IMR-90 (cell line): ENCODE measurements around the gene CTNS. TPM values are rescaled to one million over a fixed set of nuclear protein-coding genes. Genes with fewer than 3 reads are reported as not detected.

Source experiments
- ATAC-seq: fragments of 200-7000 bp; cut with Tn5 transposase; 2 replicates; pipeline ENCODE4 v1.9.1; 2020; ENCODE audit warnings: low read depth, mild to moderate bottlenecking, moderate library complexity
- BruUV-seq: library from RNA; stranded (reverse); fragments of 400-500 nt; replicated peaks from 2 replicates; lab custom pipeline; 2021; lab: Mats Ljungman, UMichigan
- CTCF ChIA-PET: fragments of 300-600 bp; formaldehyde crosslinking; extraction: SDS; loops from one replicate; lab custom pipeline; 2021; ENCODE audit warnings: antibody characterized with exemption; lab: Yijun Ruan, JAX
- POLR2A ChIA-PET: fragments of 300-600 bp; sonication (Branson Sonifier 250); formaldehyde crosslinking; loops from one replicate; lab custom pipeline; 2022; ENCODE audit warnings: antibody characterized with exemption; ENCODE audit not compliant: unreplicated experiment; lab: Charles Lee
- DNase-seq: peaks from one replicate; pipeline ENCODE4 v3.0.0; 2013
- H2AFZ ChIP-seq: replicated peaks from 2 replicates; pipeline ENCODE3; 2013; ENCODE audit warnings: low read length, mild to moderate bottlenecking; ENCODE audit not compliant: poor library complexity
- H2AK5ac ChIP-seq: 2 replicates; pipeline ENCODE4 v1.6.1; 2013; ENCODE audit warnings: low read depth, low read length, inconsistent platforms
- H2AK9ac ChIP-seq: replicated peaks from 2 replicates; pipeline ENCODE3; 2013; ENCODE audit warnings: mild to moderate bottlenecking, low read depth, low read length, moderate library complexity; ENCODE audit not compliant: poor library complexity
- H2BK120ac ChIP-seq: 2 replicates; pipeline ENCODE4 v1.6.1; 2013; ENCODE audit warnings: low read depth, low read length, inconsistent platforms
- H2BK15ac ChIP-seq: 3 replicates; pipeline ENCODE4 v1.6.1; 2013; ENCODE audit warnings: low read depth, low read length, inconsistent platforms
- H2BK20ac ChIP-seq: 2 replicates; pipeline ENCODE4 v1.6.1; 2013; ENCODE audit warnings: low read depth, mild to moderate bottlenecking, inconsistent platforms, low read length, moderate library complexity
- H2BK5ac ChIP-seq: 2 replicates; pipeline ENCODE4 v1.6.1; 2013; ENCODE audit warnings: mild to moderate bottlenecking, low read depth, low read length, inconsistent platforms; ENCODE audit not compliant: poor library complexity, severe bottlenecking
- H3K14ac ChIP-seq: replicated peaks from 2 replicates; pipeline ENCODE4 v1.6.1; 2013; ENCODE audit warnings: low read depth, low read length, inconsistent platforms
- H3K18ac ChIP-seq: 2 replicates; pipeline ENCODE4 v1.6.1; 2013; ENCODE audit warnings: low read depth, low read length, control low read depth
- H3K23ac ChIP-seq: 2 replicates; pipeline ENCODE4 v1.6.1; 2013; ENCODE audit warnings: low read depth, low read length, inconsistent platforms
- H3K27ac ChIP-seq: 2 replicates; pipeline ENCODE4 v1.5.1; 2013; ENCODE audit warnings: mild to moderate bottlenecking, control low read depth, low read length; ENCODE audit not compliant: insufficient read depth
- H3K27me3 ChIP-seq: 2 replicates; pipeline ENCODE4 v1.6.1; 2013; ENCODE audit warnings: low read length; ENCODE audit not compliant: control insufficient read depth, insufficient read depth
- H3K36me3 ChIP-seq: 2 replicates; pipeline ENCODE4 v1.6.1; 2013; ENCODE audit warnings: low read length, mixed read lengths; ENCODE audit not compliant: control insufficient read depth, insufficient read depth
- H3K4ac ChIP-seq: 2 replicates; pipeline ENCODE4 v1.6.1; 2013; ENCODE audit warnings: low read depth, low read length, inconsistent platforms
- H3K4me1 ChIP-seq: 2 replicates; pipeline ENCODE4 v1.6.1; 2013; ENCODE audit warnings: low read length, mixed read lengths; ENCODE audit not compliant: control insufficient read depth, insufficient read depth
- H3K4me2 ChIP-seq: 2 replicates; pipeline ENCODE4 v1.6.1; 2013; ENCODE audit warnings: low read depth, mild to moderate bottlenecking, control low read depth, low read length, moderate library complexity
- H3K4me3 ChIP-seq: 2 replicates; pipeline ENCODE4 v1.5.1; 2013; ENCODE audit warnings: low read depth, mild to moderate bottlenecking, control low read depth, low read length, moderate library complexity; ENCODE audit not compliant: insufficient read depth
- H3K56ac ChIP-seq: 2 replicates; pipeline ENCODE4 v1.6.1; 2013; ENCODE audit warnings: low read length, inconsistent platforms; ENCODE audit not compliant: insufficient read depth; ENCODE audit errors: extremely low read depth
- H3K79me1 ChIP-seq, 2 experiments: 2 replicates each; pipeline ENCODE4 v1.6.1; 2013; ENCODE audit warnings: low read length in 2 of 2, inconsistent platforms in 1 of 2, low read depth in 1 of 2
- H3K9ac ChIP-seq: 2 replicates; pipeline ENCODE4 v1.6.1; 2013; ENCODE audit warnings: low read depth, low read length, control low read depth
- H3K9me1 ChIP-seq: 2 replicates; pipeline ENCODE4 v1.6.1; 2013; ENCODE audit warnings: low read length, inconsistent platforms; ENCODE audit not compliant: insufficient read depth
- H3K9me3 ChIP-seq: 2 replicates; pipeline ENCODE4 v1.6.1; 2013; ENCODE audit warnings: low read length; ENCODE audit not compliant: control insufficient read depth, insufficient read depth
- H4K20me1 ChIP-seq: 2 replicates; pipeline ENCODE4 v1.6.1; 2013; ENCODE audit warnings: low read length, inconsistent platforms; ENCODE audit not compliant: insufficient read depth
- H4K5ac ChIP-seq: 2 replicates; pipeline ENCODE4 v1.6.1; 2013; ENCODE audit warnings: mild to moderate bottlenecking, low read depth, low read length, control low read depth
- H4K8ac ChIP-seq, 2 experiments: 2 replicates each; pipeline ENCODE4 v1.6.1; 2013; ENCODE audit warnings: low read depth in 2 of 2, low read length in 2 of 2, control low read depth in 1 of 2, inconsistent platforms in 1 of 2
- H4K91ac ChIP-seq: 2 replicates; pipeline ENCODE4 v1.6.1; 2013; ENCODE audit warnings: low read depth, low read length, inconsistent platforms; ENCODE audit not compliant: insufficient read depth
- BHLHE40 ChIP-seq: fragments of 150-350 bp; IDR thresholded peaks from 2 replicates; pipeline ENCODE4 v1.6.1; 2016; ENCODE audit warnings: mild to moderate bottlenecking, low read depth, low read length
- MAFK ChIP-seq: IDR thresholded peaks from 2 replicates; pipeline ENCODE4 v1.6.1; 2012; ENCODE audit warnings: low read depth, low read length, improper control_type of control experiment
- NFE2L2 ChIP-seq: fragments of 150-350 bp; IDR thresholded peaks from 2 replicates; pipeline ENCODE4 v1.6.1; 2016; ENCODE audit warnings: low read depth, mild to moderate bottlenecking, low read length
- RAD21 ChIP-seq: IDR thresholded peaks from 2 replicates; pipeline ENCODE4 v1.6.1; 2012; ENCODE audit warnings: low read length, improper control_type of control experiment
- RCOR1 ChIP-seq: IDR thresholded peaks from 2 replicates; pipeline ENCODE4 v1.6.1; 2012; ENCODE audit warnings: mild to moderate bottlenecking, low read length, improper control_type of control experiment; ENCODE audit not compliant: insufficient replicate concordance
- RFX5 ChIP-seq: IDR thresholded peaks from 2 replicates; pipeline ENCODE4 v1.8.0; 2012; ENCODE audit warnings: low read depth, mild to moderate bottlenecking, low read length, moderate library complexity
- WGBS, 2 experiments: methylation state at CpG; one replicate each; pipeline versions ENCODE4 v1.1.5 to v1.1.7; 2013; ENCODE audit warnings: missing lambda C conversion rate in 2 of 2; ENCODE audit not compliant: insufficient read length in 1 of 2; ENCODE audit errors: extremely low coverage in 2 of 2; 5-methylcytosine and 5-hydroxymethylcytosine counted together
- dilution Hi-C: fragments of 300-500 bp; cut with HindIII; formaldehyde crosslinking; loops from one replicate; pipeline ENCODE4 v1.14.3; 2018; ENCODE audit warnings: low sequenced_read_pairs; ENCODE audit not compliant: unreplicated experiment
- in situ Hi-C: fragments of 300-500 bp; cut with MboI; formaldehyde crosslinking; loops from 3 replicates; pipeline ENCODE4 v1.14.3; 2019; ENCODE audit warnings: low sequenced_read_pairs, inconsistent platforms, mixed read lengths
- intact Hi-C: fragments of 100-400 bp; cut with micrococcal nuclease; formaldehyde crosslinking; loops from 2 replicates; pipeline ENCODE4 v1.10.0; 2022
- polyA plus RNA-seq, 3 experiments: library from polyadenylated mRNA; depleted of rRNA; stranded (reverse); fragments of >200 nt; gene quantifications; 2 replicates each; pipeline ENCODE4 v1.2.3, GENCODE V29; 2012; ENCODE audit warnings: low replicate concordance in 1 of 3
- total RNA-seq: library from RNA; depleted of rRNA; stranded (reverse); fragments of >200 nt; gene quantifications from 2 replicates; pipeline ENCODE4 v1.2.3, GENCODE V29; 2012

The CTNS gene
- total and polyA plus RNA-seq, 2 of the 4 experiments (the other 2 are of a cell fraction), result 4.7 to 5.3 TPM

DNA sequence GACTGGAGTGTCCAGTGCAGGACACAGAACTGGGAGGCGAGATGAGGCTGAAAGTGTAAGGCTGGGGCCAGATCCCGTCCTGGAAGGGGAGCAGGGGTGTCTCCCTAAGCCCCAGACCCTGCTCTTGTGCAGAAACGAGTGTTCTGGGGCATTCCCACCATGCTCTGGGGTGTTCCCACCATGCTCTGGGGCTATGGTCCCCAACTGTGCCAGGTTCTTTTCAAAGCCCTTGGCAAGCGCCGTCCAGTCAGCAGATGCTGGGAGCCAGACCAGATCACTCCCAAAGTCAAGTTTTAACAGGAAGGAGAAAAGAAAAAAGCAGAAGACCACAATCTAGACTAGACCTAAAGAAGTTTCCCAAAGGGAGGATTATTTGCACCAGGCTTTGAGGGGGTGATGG, 29.3 kb downstream of the CTNS start:
- Histone ChIP-seq H3K9ac (no peak overlapping the region), H3K18ac (no peak overlapping the region), H3K4ac (no peak overlapping the region), H4K20me1 (peaks cover 56% of the 10 kb centered on the region), H3K56ac (no peak overlapping the region), H2BK20ac (no peak overlapping the region), H2BK5ac (no peak overlapping the region), H4K91ac (no peak overlapping the region), H3K36me3 (peaks cover 42% of the 10 kb centered on the region), H2AK5ac (no peak overlapping the region; the same call in 1 of the 2 replicates), H3K27me3 (no peaks in the 10 kb centered on the region), H3K4me2 (no peak overlapping the region; the same call in 1 of the 2 replicates), H4K5ac (no peak overlapping the region), H2AK9ac (peak overlapping the region; percentile 44), H2BK15ac (no peak overlapping the region), H4K8ac (peak overlapping the region in 1 of 2 experiments; percentile 33; a peak in 1 of 4 replicates), H3K4me1 (peaks cover 10% of the 10 kb centered on the region), H3K79me1 (peaks cover 6 to 63% of the 10 kb centered on the region in 2 experiments; a peak in 3 of 4 replicates), H3K4me3 (no peak overlapping the region), H3K27ac (no peak overlapping the region), H2BK120ac (no peak overlapping the region), H2AFZ (peak overlapping the region; percentile 37), H3K14ac (no peak overlapping the region; the same call in 1 of the 2 replicates), H3K23ac (peak overlapping the region; percentile 40; the same call in 1 of the 2 replicates), H3K9me3 (no peaks in the 10 kb centered on the region), H3K9me1 (peaks cover 13% of the 10 kb centered on the region)
- ATAC-seq (no peak), DNase-seq (no peak)
- BruUV-seq, result TSS peak; percentile 20
- WGBS, 2 experiments, result no CpG with 5 or more reads among the region's 5 CpGs
- dilution Hi-C loops, result no loop called here
- in situ Hi-C loops, result no loop called here
- ChIA-PET CTCF (no interaction called here), POLR2A (no interaction called here)
- intact Hi-C loops, result loop anchor here (5.0 kb wide), 1 partner anchor 56 kb away; the partner anchor contains the start of gene HASPIN
- no peak for TF ChIP-seq RCOR1
- no peak for TF ChIP-seq NFE2L2
- no peak for TF ChIP-seq RFX5
- TF ChIP-seq BHLHE40, result no peak
- no peak for TF ChIP-seq RAD21
- no peak for TF ChIP-seq MAFK
